Endothelial cell of umbilical vein (primary cell): Measurements from ENCODE around the gene GPR146. TPM values are rescaled to one million over a fixed set of nuclear protein-coding genes. Genes with fewer than 3 reads are reported as not detected.

Source experiments
- BruUV-seq: library from RNA; stranded (reverse); fragments of 400-500 nt; replicated peaks from 2 replicates; lab custom pipeline; 2021; lab: Mats Ljungman, UMichigan
- CTCF ChIA-PET: fragments of 300-600, 350-600 bp; sonication (Branson Sonifier 250); formaldehyde crosslinking; loops from one replicate; lab custom pipeline; 2021; ENCODE audit warnings: antibody characterized with exemption, inconsistent platforms; lab: Charles Lee
- POLR2A ChIA-PET: fragments of 300-600, 350-600 bp; sonication (Branson Sonifier 250); formaldehyde crosslinking; loops from one replicate; lab custom pipeline; 2021; ENCODE audit warnings: antibody characterized with exemption, inconsistent platforms; lab: Charles Lee
- DNase-seq: peaks from one replicate; pipeline ENCODE4 v3.0.0-alpha.2; 2011; ENCODE audit warnings: low read depth, low spot score
- FAIRE-seq: peaks from 2 replicates; lab custom pipeline; 2011; peaks lifted over from hg19 to GRCh38; lab: Jason Lieb, UNC
- H2AFZ ChIP-seq: 2 replicates; pipeline ENCODE4 v1.6.0; 2012; ENCODE audit warnings: low read depth, low read length, control low read depth, inconsistent platforms
- H3K27ac ChIP-seq: 2 replicates; pipeline ENCODE4 v1.5.1; 2011; ENCODE audit warnings: low read depth, mild to moderate bottlenecking, control low read depth, low read length, moderate library complexity; ENCODE audit not compliant: insufficient read depth
- H3K27me3 ChIP-seq, 2 experiments: 2 replicates each; pipeline versions ENCODE4 v1.6.0 to v1.6.1; 2011; ENCODE audit warnings: low read length in 2 of 2, mixed read lengths in 1 of 2; ENCODE audit not compliant: control insufficient read depth in 2 of 2, insufficient read depth in 2 of 2
- H3K36me3 ChIP-seq, 2 experiments: 2 replicates in 1 of 2; 3 replicates in 1 of 2; pipeline ENCODE4 v1.5.1; 2011; ENCODE audit warnings: low read length in 2 of 2, mild to moderate bottlenecking in 1 of 2, moderate library complexity in 1 of 2; ENCODE audit not compliant: control insufficient read depth in 2 of 2, insufficient read depth in 2 of 2; ENCODE audit errors: extremely low read depth in 1 of 2
- H3K4me1 ChIP-seq: 3 replicates; pipeline ENCODE4 v1.5.1; 2011; ENCODE audit warnings: mild to moderate bottlenecking, low read length; ENCODE audit not compliant: control insufficient read depth, insufficient read depth; ENCODE audit errors: extremely low read depth
- H3K4me2 ChIP-seq: 2 replicates; pipeline ENCODE4 v1.6.1; 2011; ENCODE audit warnings: low read length, control low read depth, mixed read lengths; ENCODE audit not compliant: insufficient read depth
- H3K4me3 ChIP-seq, 3 experiments: fragments of 200-600 bp in 1 of 3; sonication (generic), shearing (Covaris generic) in 1 of 3; replicated peaks in 1 of 3; 2 replicates each; pipeline ENCODE4 v1.5.1; 2011 to 2016; ENCODE audit warnings: control low read depth in 3 of 3, low read length in 3 of 3, mild to moderate bottlenecking in 2 of 3, inconsistent platforms in 1 of 3, low read depth in 1 of 3, moderate library complexity in 1 of 3; ENCODE audit not compliant: insufficient read depth in 1 of 3
- H3K79me2 ChIP-seq: 2 replicates; pipeline ENCODE4 v1.6.0; 2012; ENCODE audit warnings: low read length, inconsistent platforms; ENCODE audit not compliant: control insufficient read depth, insufficient read depth
- H3K9ac ChIP-seq: replicated peaks from 2 replicates; pipeline ENCODE3; 2011; ENCODE audit warnings: low read length, control low read depth; ENCODE audit not compliant: insufficient read depth; ENCODE audit errors: extremely low read depth
- H3K9me1 ChIP-seq: replicated peaks from 3 replicates; pipeline ENCODE4 v1.6.0; 2011; ENCODE audit warnings: mild to moderate bottlenecking, low read length; ENCODE audit not compliant: control insufficient read depth, insufficient read depth; ENCODE audit errors: extremely low read depth
- H3K9me3 ChIP-seq: replicated peaks from 2 replicates; pipeline ENCODE4 v1.5.1; 2012; ENCODE audit warnings: low read length, inconsistent platforms; ENCODE audit not compliant: control insufficient read depth, insufficient read depth
- H4K20me1 ChIP-seq: replicated peaks from 2 replicates; pipeline ENCODE3; 2011; ENCODE audit warnings: mild to moderate bottlenecking, low read length; ENCODE audit not compliant: control insufficient read depth, insufficient read depth; ENCODE audit errors: extremely low read depth
- EZH2 ChIP-seq: IDR thresholded peaks from 2 replicates; pipeline ENCODE4 v1.6.1; 2012; ENCODE audit warnings: borderline replicate concordance, low read depth, mild to moderate bottlenecking, moderate library complexity, low read length, inconsistent platforms; ENCODE audit not compliant: severe bottlenecking
- FOS ChIP-seq: IDR thresholded peaks from 2 replicates; pipeline ENCODE4 v1.6.1; 2011; ENCODE audit warnings: mild to moderate bottlenecking, low read length, moderate library complexity, borderline replicate concordance; ENCODE audit not compliant: insufficient read depth
- GATA2 ChIP-seq: IDR thresholded peaks from 2 replicates; pipeline ENCODE4 v1.7.0; 2011; ENCODE audit warnings: low read depth, mild to moderate bottlenecking, moderate library complexity, mixed read lengths, low read length; ENCODE audit not compliant: insufficient read length, insufficient read depth
- JUN ChIP-seq: IDR thresholded peaks from 2 replicates; pipeline ENCODE4 v1.6.1; 2011; ENCODE audit warnings: borderline replicate concordance, low read depth; ENCODE audit not compliant: insufficient read length, insufficient read depth
- MAX ChIP-seq: IDR thresholded peaks from 2 replicates; pipeline ENCODE4 v1.6.1; 2011; ENCODE audit not compliant: insufficient read depth, insufficient read length
- MYC ChIP-seq: IDR thresholded peaks from one replicate; pipeline ENCODE4 v1.6.1; 2011; ENCODE audit warnings: mild to moderate bottlenecking, low read depth, low read length
- POLR2A ChIP-seq: IDR thresholded peaks from 2 replicates; pipeline ENCODE4 v1.6.1; 2012; ENCODE audit warnings: low read depth, mild to moderate bottlenecking, control low read depth, low read length
- POLR2AphosphoS5 ChIP-seq: IDR thresholded peaks from 2 replicates; pipeline ENCODE4 v1.6.1; 2012; ENCODE audit warnings: low read depth, mild to moderate bottlenecking, control low read depth, low read length, moderate library complexity; ENCODE audit not compliant: insufficient read depth
- dilution Hi-C: fragments of 300-500 bp; cut with MboI; formaldehyde crosslinking; loops from one replicate; pipeline ENCODE4 v1.15.0; 2019; ENCODE audit warnings: low sequenced_read_pairs; ENCODE audit not compliant: extremely low pct_ligation_motif_present
- intact Hi-C: fragments of 100-400 bp; cut with micrococcal nuclease; formaldehyde crosslinking; loops from one replicate; pipeline ENCODE4 v1.10.0; 2022
- polyA plus RNA-seq, 4 experiments: library from polyadenylated mRNA; depleted of rRNA in 3 of 4; stranded (reverse) in 3 of 4; unstranded in 1 of 4; fragments of >200 nt; gene quantifications; 2 replicates each; pipeline versions ENCODE4 v1.2.1 to v1.2.3, GENCODE V29; 2011 to 2012; ENCODE audit warnings: missing spikeins in 1 of 4
- total RNA-seq: library from RNA; stranded (reverse); gene quantifications from 2 replicates; pipeline ENCODE4 v1.2.3, GENCODE V29; 2021
- TF ChIP-seq, protein P1 (sequence below), 2 donors: IDR thresholded peaks; 1 replicate in 1 of 2; 2 replicates in 1 of 2; pipeline ENCODE4 v1.5.1; 2011; ENCODE audit warnings: low read length in 2 of 2, mild to moderate bottlenecking in 2 of 2, moderate library complexity in 2 of 2, control low read depth in 1 of 2, inconsistent platforms in 1 of 2, low read depth in 1 of 2; ENCODE audit not compliant: insufficient read depth in 1 of 2; ENCODE audit errors: extremely low read depth in 1 of 2

The GPR146 gene
- total and polyA plus RNA-seq, 2 donors (not counting 3 experiments of a cell fraction or from before 2014, with no cell fraction given): 18.5 to 44.8 TPM

GRCh38 chr7:1062296-1063294 is 18.2 kb downstream of the GPR146 start:
- H3K9me1 ChIP-seq: no peaks in the 10 kb centered on the region
- H3K27me3 ChIP-seq: no peaks in the 10 kb centered on the region
- intact Hi-C loops (loop anchor here (5.0 kb wide), 1 partner anchor 155 kb away; no protein-coding TSS in a partner anchor), dilution Hi-C loops (no loop called here)
- no peak overlapping the region for H2AFZ ChIP-seq
- peaks cover 13% of the 10 kb centered on the region for H3K4me1 ChIP-seq
- CTCF ChIA-PET: interaction anchor here (3.5 kb wide), 1 partner anchor 70 kb away, joined by 27 read pairs; no protein-coding TSS in a partner anchor
- peaks cover 0 to 8% of the 10 kb centered on the region in 2 experiments for H3K36me3 ChIP-seq
- no peak overlapping the region for H3K27ac ChIP-seq
- TF ChIP-seq EZH2 (no peak), POLR2AphosphoS5 (no peak), GATA2 (no peak), MAX (no peak), POLR2A (no peak), MYC (no peak), FOS (no peak), JUN (no peak)
- TF ChIP-seq, protein P1, sequence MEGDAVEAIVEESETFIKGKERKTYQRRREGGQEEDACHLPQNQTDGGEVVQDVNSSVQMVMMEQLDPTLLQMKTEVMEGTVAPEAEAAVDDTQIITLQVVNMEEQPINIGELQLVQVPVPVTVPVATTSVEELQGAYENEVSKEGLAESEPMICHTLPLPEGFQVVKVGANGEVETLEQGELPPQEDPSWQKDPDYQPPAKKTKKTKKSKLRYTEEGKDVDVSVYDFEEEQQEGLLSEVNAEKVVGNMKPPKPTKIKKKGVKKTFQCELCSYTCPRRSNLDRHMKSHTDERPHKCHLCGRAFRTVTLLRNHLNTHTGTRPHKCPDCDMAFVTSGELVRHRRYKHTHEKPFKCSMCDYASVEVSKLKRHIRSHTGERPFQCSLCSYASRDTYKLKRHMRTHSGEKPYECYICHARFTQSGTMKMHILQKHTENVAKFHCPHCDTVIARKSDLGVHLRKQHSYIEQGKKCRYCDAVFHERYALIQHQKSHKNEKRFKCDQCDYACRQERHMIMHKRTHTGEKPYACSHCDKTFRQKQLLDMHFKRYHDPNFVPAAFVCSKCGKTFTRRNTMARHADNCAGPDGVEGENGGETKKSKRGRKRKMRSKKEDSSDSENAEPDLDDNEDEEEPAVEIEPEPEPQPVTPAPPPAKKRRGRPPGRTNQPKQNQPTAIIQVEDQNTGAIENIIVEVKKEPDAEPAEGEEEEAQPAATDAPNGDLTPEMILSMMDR (IDR thresholded peaks at IDR 0.05; ENCODE audit: extremely low read depth in 1 of 2, insufficient read depth in 1 of 2, low read depth in 1 of 2, low read length in 2 of 2): no peak
- FAIRE-seq: no peak
- POLR2A ChIA-PET: no interaction called here
- DNase-seq: no peak
- H3K9me3 ChIP-seq: no peaks in the 10 kb centered on the region
- H3K79me2 ChIP-seq: no peaks in the 10 kb centered on the region
- no peak overlapping the region for H3K9ac ChIP-seq
- BruUV-seq: no TSS peak
- H3K4me3 ChIP-seq: no peak overlapping the region
- no peaks in the 10 kb centered on the region for H4K20me1 ChIP-seq
- no peak overlapping the region for H3K4me2 ChIP-seq
